GM19463 (cell line): ENCODE measurements around the gene TULP3.
"Not testable (repeated sequence)": the region's sequence is repeated elsewhere in the genome, so short reads cannot be mapped to it uniquely, and the experiment has no call there.

ENCODE experiments used
- ATAC-seq: cut with Tn5 transposase; IDR thresholded peaks from one replicate; pipeline ENCODE4 v1.9.1; 2021; ENCODE audit warnings: mild to moderate bottlenecking, moderate library complexity; ENCODE audit not compliant: unreplicated experiment

Gene TULP3

GRCh38 chr12:2890388-2891239 is at the start of gene TULP3:
TSS of gene TULP3 (plus strand) at chr12:2890891. CDS start at chr12:2890948, 57 bp downstream.
- ATAC-seq, result peak; percentile 98

GRCh38 chr12:2841056-2841650 is 49.5 kb upstream of the TULP3 start:
- no peak for ATAC-seq

GRCh38 chr12:2842948-2843347 is 47.7 kb upstream of the TULP3 start:
- ATAC-seq, result no peak

GRCh38 chr12:2844786-2845185 is 45.9 kb upstream of the TULP3 start:
- ATAC-seq, result no peak

GRCh38 chr12:2845280-2845679 is 45.4 kb upstream of the TULP3 start:
- ATAC-seq, result no peak

GRCh38 chr12:2851931-2852330 is 38.8 kb upstream of the TULP3 start:
- no peak for ATAC-seq

- no peak for ATAC-seq
These were observed 37.1 kb upstream of the TULP3 start for GRCh38 chr12:2853626-2854025.

GRCh38 chr12:2854669-2855453 is 35.8 kb upstream of the TULP3 start:
- ATAC-seq, result no peak

- no peak for ATAC-seq
These were observed 35.1 kb upstream of the TULP3 start for GRCh38 chr12:2855546-2855945.

GRCh38 chr12:2856051-2856450 is 34.6 kb upstream of the TULP3 start:
- ATAC-seq, result no peak

- ATAC-seq, result no peak
These were observed 33.7 kb upstream of the TULP3 start, which contains the start of gene TEX52 for GRCh38 chr12:2857021-2857431. TSS of gene TEX52 (minus strand) at chr12:2857039. CDS start at chr12:2857026, 13 bp downstream.

GRCh38 chr12:2857576-2857975 is 33.1 kb upstream of the TULP3 start:
- no peak for ATAC-seq

- no peak for ATAC-seq
These were observed 32.4 kb upstream of the TULP3 start for GRCh38 chr12:2858334-2858733.

- ATAC-seq, result no peak
These were observed 31.7 kb upstream of the TULP3 start for GRCh38 chr12:2858944-2859421.

GRCh38 chr12:2860170-2860569 is 30.5 kb upstream of the TULP3 start:
- ATAC-seq, result no peak

- no peak for ATAC-seq
These were observed 27.8 kb upstream of the TULP3 start for GRCh38 chr12:2862876-2863275.

- not testable (repeated sequence) for ATAC-seq
These were observed 27.3 kb upstream of the TULP3 start for GRCh38 chr12:2863402-2863801.

GRCh38 chr12:2864198-2864597 is 26.5 kb upstream of the TULP3 start:
- no peak for ATAC-seq

GRCh38 chr12:2868986-2869632 is 21.6 kb upstream of the TULP3 start:
- ATAC-seq, result not testable (repeated sequence)

GRCh38 chr12:2876431-2877046 is 14.2 kb upstream of the TULP3 start:
- ATAC-seq, result peak; percentile 25
